GM19395 (cell line): Measurements from ENCODE around the gene NOL6.
"Not testable (repeated sequence)": the region's sequence is repeated elsewhere in the genome, so short reads cannot be mapped to it uniquely, and the experiment has no call there.

Source experiments
- ATAC-seq: cut with Tn5 transposase; IDR thresholded peaks from one replicate; pipeline ENCODE4 v1.9.1; 2021; ENCODE audit warnings: mild to moderate bottlenecking, moderate library complexity; ENCODE audit not compliant: unreplicated experiment

The NOL6 gene

DNA sequence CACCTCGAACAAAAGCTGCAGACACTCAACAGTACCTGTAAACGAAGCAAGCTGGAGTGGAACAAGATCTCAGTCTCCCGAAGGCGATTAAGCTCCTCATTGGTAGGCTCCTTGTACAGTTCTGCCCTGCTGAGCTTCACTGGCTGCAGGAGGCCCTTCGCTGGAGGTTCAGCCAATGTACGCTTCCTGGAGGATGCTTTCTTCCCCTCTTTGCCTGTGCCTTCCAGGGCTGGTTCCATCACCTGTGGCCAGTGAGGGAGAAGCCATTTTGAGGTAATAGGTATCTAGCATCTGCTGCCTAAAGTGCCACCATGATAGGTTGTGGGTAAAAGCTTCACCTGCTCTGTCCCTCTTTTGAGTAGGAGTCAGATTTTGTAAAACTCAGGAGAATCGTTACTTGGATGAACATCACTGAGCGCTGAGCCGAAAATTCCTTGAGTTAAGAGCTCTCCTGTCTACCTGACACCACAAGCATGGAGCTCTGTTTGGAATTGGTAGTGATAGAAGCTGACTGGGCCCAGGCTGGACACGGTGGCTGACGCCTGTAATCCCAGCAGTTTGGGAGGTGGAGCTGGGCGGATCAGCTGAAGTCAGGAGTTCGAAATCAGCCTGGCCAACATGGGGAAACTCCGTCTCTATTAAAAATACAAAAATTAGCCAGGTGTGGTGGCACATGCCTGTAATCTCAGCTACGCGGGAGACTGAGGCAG lies 1.4 kb downstream of the NOL6 start:
- ATAC-seq: no peak

DNA sequence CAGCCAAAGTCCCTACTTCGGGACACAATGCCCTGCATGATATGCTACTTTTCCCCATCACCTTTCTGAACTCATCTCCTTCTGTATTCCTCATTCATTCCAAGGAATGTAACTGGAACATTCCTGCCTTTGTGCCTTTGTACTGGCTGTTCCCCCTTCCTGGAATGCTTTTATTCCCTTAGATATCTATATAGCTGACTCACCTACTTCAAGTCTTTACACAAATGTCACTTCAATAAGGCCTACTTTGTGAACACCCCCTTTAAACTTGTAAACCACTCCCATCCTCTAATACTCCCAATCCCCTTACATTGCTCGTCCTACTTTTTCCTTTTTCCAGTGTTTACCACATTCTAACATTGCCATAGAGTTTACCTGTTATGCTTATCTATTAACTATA lies 2.4 kb downstream of the NOL6 start:
- ATAC-seq: no peak

DNA sequence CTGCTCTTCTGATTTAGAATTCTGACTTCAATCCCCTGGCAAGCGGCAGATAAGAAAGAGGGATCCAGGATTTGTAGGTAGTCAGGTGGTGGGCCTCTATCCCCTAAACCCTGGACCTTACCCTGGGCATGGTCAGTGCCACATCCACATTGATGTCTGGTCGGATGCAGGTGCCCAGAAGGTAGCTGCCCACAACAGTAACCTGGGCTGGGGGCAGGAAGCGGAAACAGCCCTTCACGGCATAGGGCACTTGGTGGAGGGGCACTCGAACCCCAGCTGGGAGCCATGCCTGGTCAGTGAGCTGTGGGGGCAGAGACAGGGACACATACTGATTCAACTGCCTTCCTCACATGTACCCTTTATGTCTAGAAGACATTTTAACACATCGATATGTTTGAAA lies 3.8 kb downstream of the NOL6 start:
- no peak for ATAC-seq

DNA sequence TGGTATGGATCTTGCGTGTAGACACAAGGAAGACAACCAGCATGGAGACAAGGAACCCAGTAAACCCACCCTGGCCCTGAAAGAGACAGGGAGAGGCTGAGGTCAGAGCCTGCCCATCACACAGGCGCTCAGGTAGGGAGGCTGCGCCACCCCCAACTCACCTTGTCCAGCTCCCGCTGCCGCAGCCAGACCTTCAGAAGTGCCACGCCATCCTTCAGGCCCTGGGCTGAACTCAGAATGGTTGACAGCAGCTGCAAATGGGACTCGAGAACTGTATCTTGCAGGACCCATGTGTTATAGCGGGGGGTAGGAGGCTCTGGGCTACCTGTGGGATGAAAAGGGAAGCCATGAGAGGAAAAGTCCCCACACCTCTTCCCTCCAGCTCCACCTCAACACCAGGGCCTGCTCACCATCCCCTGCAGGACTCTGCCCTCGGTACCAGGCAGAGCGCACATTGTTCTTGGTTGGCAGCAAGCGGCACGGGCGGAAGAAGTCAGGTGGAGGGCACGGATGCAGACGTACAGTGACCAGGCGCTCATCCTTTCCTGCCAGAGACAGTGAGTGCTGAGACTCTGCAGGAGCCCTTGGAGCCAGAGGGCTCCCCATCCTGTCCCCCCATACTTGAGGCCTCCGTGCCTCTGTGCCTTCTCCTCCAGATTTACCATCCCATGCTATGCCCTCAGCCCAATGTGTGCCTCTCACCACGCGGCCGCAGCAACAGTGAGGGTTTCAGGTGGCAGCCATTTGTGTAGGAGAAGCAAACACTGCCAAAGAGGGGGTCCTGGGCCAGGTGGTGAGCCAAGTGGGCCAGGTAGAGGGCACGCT lies 4.7 kb downstream of the NOL6 start:
- ATAC-seq: no peak

DNA sequence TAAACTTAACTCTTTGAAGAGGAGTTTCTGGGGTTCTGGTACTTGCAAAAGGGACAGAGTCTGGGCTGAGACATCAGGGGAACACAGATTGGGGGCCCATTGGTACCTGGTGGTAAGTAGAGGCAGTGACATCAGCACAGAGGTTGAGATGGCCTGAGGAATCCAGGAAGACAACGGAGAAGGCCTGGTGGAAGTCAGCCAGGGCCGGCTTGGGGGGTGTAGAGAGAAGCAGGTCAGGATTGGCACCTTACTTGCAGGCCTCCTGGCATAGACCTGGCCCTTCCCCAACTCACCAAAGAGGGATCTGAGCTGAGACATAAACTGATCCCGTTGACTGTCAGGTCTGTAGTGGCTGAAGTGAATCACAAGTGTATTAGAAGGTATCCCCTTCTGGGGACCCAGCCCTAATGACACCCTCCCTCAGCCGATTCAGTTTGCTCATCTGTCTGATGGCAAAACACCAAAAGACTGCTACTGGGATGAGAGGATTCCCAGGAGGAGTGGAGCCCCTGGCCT lies 5.5 kb downstream of the NOL6 start:
- no peak for ATAC-seq

DNA sequence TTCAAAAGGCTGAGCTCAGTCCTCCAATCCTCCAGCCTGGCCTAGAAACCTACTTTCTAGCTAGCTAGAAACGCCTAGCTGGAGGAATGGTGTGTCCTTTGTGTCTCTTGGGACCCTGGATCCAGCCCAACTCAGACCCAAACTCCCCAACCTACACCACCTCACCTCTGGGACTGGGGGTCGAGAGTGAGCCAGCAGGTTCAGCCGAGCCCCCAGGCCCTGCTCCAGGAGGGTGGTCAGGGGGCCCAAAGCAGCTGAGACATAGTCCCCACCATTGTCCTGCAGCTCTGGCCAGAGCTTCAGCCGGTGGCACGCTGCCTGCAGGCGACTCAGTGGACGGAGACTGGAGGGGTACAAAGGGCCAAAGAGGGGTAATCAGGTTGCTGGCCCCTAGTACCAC lies 6.2 kb downstream of the NOL6 start:
- ATAC-seq: no peak

DNA sequence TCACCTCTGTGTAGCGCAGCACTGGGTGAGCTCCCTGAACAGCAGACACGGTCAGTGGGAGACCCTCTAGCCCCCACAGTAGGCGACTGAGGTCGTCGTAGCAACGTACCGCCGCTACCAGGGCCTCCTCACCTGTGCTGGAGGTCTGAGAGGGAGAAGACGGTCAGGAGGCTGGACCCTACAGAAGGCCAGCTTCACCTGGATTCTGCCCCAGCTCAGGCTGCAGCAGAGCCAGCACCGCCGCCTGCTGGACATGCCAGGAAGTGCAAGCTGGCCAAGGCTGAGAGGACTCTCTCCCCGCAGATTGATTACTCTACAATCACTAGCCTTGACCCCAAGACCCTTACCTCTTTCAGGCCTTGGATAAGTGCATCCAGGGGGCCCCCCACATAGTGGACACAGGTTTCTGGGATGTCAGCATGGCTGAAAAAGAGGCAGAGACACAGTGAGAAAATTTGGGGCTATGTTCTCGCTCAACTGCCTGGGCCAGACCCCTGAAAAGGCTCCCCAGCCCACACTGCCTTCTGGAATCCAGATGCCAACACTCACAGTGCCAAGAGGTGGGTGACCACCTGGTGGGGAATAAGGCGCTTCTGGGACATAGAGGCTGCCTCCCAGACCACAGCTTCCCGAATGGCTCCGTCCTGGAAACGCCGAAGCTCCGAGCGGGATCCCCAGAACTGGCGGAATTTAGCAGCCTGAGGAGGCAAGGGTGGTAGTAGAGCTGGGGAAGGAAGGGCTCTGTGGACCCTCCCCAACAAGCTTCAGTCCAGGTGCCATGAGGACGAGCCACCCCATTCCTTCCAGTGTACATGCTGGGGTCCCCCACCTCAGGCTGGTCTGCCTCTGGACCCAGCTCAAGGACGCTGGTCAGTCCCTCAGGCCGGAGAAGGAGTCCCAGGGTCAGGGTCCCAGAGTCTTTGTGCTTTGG lies 6.9 kb downstream of the NOL6 start:
- no peak for ATAC-seq

DNA sequence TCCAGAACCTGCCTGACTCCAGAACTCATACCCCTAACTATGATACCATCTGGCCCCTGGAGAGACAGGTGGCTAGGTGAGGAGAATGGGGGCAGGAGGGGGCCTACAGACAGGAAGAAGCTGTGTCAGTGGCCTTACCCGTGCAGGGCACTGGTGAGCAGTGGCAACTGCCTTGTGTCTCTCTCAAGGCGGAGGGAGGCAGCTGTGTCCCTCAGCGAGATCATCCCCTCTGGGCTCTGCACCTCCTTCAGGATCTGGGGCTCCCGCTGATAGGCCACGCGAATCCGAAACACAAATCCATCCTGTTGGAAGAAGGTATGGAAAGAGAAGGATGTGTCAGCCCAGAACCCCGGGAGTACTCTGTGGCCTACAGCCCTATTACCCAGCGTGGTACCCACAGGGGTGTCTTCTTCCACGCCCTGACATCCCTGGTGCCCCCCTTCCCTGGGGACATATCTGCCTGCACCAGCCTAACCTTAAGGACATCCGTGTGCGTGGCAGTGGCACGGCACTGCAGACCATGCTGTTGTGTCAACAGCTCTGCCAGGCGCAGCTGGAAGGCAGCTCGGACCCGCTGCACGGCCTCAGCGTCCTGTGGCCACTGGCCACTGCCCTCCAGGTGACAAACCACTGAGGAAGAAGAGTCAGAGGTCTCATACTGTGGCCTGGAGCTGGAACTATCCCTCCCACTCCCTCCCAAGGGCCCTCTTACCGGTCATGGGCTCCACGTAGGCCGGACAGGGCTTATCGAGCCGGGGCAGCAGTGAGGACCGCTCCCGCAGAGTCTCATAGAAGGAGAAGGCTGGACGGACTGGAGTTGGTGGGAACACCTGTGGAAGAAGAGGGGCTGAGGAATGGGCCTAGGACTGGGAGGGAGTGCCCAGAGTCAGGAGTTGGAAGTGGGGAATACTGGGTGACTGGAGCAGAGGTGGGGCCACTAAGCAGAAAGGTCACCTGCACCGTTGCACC lies 7.8 kb downstream of the NOL6 start:
- ATAC-seq: no peak

DNA sequence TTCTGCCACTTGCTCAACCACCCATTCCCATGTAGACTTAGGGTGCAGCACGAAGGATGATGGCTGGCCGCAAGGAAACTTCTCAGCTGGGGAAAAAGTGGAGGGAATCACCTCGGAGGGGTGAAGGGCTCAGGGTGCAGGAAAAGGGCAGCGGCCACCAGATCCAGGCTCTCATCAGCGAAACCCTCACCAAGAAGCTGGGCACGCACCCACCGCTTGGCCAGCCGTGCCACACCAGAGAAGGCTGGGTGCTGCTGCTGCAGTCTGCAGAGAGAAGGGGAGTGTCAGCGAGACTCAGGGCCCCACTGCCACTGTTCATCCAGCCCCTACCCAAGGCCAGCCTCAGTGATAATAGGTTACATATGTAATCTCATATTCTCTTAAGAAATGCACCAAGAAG lies 8.6 kb downstream of the NOL6 start:
- ATAC-seq: no peak

DNA sequence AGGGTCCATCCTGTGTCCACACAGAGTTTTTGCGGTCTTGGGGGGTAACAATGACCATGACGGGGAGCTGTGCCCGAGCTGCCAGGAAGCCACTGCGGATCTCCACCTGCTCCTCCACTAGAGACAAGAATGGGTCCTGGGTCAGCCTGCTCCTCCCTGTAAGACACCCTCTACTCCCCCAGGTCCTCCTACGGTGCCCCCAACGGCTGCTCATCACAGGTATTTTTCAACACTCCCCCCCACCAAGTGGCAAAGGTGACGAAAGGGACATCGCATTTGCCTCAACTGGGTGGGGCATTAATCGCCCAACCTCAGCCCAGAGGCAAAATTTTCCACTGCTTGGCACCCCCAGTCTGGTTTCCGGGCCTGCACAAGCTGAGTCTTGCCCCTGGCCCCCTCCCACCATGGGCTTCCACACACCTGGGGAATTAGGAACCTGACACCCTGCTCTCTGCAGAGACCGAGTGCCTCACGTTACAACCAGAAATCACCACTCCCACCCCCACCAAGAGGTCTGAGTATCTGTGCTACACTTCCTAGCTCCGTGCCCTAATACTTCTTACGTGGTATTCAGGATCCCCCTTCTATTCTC lies 9.6 kb downstream of the NOL6 start:
- no peak for ATAC-seq

DNA sequence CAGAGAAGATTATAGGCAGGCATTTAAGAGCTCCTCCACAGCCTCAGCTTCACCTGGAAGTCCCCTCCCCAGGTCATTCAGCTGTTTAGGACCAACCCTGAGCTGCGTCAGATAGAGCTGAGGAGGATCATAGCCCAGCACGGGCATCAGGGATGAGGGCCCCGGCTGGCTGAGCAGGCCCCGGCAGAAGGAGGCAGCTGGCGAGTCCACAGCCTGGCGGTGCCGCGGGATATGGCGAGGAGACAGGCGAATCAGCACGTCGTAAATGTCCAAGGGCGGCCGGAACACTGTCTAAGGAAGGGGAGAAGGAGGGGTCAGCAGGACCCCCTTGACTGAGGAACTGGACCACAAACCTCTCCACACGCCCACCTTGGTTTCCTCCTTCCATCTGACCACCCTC lies 10.6 kb downstream of the NOL6 start:
- no peak for ATAC-seq

DNA sequence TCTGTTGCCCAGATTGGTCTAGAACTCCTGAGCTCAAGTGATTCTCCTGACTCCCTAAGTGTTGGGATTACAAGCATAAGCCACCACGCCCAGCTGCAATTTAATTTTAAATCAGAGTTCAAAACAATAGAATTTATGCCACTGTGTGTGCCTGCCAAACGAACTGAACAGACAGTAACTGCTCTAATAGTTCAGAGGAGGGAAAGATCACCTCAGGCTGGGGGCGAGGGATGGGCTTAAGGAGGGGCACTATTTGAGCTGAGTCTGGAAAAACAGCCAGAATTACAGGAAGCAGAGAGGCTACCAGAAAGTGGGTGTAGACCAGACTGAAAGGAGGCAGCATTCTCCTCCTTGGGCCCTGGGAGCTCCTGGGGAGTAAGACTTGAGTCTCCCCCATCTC lies 12.2 kb downstream of the NOL6 start:
- no peak for ATAC-seq

DNA sequence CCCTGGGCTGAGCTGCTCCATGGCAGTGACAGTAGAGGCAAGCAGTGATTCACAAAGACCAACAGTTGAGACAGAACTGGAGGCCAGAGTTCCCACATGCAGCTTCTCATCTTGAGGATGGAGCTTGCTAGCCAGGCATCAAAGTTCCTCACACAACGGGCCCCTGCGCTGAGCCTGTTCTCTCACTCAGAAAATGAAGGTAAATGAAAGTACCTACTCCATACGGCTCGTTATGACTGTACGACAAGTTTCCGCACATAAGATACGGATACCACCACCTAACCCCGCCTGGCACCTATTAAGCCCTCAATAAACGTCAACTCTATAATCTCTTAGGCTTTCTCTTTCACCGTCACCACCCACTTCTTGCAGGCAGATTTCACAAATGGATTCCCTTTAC lies 12.9 kb downstream of the NOL6 start:
- no peak for ATAC-seq

DNA sequence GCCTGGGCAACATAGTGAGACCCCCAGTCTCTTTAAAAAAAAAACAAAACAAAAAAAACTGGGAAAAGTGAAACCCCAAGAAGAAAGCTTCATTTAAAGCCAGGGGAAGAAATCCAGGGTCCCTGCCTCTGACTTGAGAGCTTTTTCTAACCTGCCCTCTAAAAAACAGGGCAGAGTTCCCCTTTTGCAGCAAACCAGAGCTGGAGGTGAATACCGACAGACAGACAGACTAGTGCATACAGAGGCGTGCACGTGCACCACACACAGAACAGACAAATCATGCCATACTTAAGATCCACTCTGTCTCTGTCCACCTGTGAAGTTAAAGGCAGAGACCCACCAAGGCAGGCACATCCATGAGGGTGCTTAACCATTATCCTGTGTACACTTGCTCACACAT lies 14.6 kb downstream of the NOL6 start:
- no peak for ATAC-seq

DNA sequence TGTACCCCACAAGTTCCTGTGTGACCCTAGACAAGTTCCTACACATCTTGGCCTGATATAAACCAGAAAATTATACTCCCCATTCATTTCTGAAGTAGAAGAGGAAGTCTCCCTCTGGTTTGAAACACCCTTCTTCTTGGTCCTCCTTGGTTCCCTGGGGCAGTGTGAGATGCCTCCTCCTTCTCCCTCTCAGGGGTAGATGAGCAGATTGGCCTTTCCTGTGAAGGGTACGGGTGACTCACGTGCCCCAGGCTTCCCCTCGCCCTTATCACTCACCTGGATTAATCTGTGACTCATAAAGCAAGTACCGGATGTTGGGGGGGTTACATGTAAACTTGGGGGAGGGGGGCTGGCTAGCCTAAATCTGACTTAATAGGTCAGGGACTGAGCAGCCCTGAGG lies 15.3 kb downstream of the NOL6 start:
- peak; percentile 39 for ATAC-seq

DNA sequence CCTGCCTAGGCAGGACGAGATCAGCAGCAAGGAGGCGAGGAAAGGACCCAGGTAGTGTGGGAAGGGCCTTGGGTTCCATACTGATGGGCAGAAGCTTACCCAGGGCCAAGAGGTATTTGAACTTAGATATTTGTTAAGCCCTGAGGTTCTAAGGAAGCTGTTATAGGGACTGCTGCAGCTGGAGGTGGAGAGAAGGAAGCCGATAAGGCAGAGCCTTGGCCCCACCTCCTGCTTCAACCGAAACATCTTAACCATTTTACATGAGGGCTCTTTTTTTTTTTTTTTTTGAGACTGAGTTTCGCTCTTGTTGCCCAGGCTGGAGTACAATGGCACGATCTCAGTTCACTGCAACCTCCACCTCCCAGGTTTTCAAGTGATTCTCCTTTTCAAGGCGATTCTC lies 17.8 kb downstream of the NOL6 start:
- ATAC-seq: no peak

DNA sequence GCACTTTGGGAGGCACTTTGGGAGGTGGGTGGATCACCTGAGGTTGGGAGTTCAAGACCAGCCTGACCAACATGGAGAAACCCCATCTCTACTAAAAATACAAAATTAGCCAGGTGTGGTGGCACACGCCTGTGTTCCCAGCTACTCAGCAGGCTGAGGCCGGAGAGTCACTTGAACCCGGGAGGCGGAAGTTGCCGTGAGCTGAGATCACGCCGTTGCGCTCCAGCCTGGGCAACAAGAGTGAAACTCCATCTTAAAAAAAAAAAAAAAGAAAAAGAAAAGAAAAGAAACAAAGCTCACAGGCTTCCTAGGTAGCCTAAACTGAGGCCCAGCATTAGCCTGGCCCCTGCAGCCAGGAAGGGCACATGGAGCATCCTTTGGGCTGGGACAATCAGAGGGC lies 18.3 kb downstream of the NOL6 start:
- not testable (repeated sequence) for ATAC-seq

DNA sequence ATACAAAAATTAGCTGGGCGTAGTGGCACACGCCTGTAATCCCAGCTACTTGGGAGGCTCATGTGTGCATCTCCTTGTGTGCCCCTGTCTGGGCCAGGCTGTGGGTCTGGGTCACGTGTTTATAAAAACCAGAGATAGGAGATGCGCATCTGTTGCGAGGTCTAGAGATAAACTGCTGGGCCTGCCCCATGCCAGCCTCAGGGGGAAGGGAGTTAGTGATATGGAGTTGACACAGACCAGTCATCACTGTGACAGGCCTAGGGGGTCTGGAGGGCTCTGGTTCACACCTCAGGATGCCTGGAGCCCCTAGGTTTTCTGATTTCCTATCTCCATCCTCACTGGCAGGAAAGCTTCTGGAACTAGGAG lies 19.1 kb downstream of the NOL6 start:
- ATAC-seq: peak; percentile 1

DNA sequence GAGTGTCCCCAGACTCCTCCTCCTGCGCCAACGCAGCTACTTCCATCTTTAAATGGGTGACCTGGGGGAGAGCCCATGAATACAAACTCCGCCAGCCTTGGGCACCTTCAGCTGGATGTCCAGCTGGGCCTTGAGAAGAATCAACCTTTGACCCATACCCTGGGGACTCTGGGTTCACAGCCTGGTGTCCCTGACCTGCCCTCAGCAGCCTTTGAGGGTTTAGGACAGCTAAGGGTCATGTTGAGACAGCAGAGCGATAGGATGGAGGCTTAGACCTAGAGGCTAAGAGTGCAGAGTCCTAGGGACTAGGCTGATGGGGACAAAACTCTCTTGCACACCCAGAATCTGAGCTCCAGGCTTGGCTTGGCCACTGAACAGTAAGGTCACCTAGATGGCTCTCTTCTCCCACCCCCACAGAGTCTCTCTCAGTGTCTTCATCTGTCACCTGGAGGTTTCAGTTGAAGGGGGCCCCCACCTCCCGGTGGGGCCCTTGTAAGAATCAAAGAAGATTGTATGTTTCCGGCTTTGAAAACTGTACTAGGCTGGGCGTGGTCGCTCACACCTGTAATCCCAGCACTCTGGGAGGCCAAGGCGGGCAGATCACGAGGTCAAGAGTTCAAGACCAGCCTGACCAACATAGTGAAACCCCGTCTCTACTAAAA lies 19.6 kb downstream of the NOL6 start:
- peak; percentile 56 for ATAC-seq
